GM12892 (cell line): ENCODE results near the gene PJVK.
A peak's percentile ranks its signal among the peaks of the same experiment; 100 is the strongest.
"Not testable (repeated sequence)": the region's sequence is repeated elsewhere in the genome, so short reads cannot be mapped to it uniquely, and the experiment has no call there.

ENCODE experiments used
- DNase-seq: peaks from one replicate; pipeline ENCODE4 v3.0.0; 2011; ENCODE audit not compliant: insufficient read length
- FAIRE-seq: peaks from 2 replicates; lab custom pipeline; 2011; peaks lifted over from hg19 to GRCh38; lab: Jason Lieb, UNC
- POLR2A ChIP-seq: IDR thresholded peaks from 2 replicates; pipeline ENCODE4 v1.6.1; 2011; ENCODE audit warnings: low read depth, low read length, control low read depth
- POLR2AphosphoS5 ChIP-seq: IDR thresholded peaks from 2 replicates; pipeline ENCODE4 v1.6.1; 2011; ENCODE audit warnings: low read depth, low read length, control low read depth
- TAF1 ChIP-seq: IDR thresholded peaks from 2 replicates; pipeline ENCODE4 v1.6.1; 2011; ENCODE audit warnings: low read depth, mild to moderate bottlenecking, control low read depth, low read length, borderline replicate concordance

The PJVK gene

GRCh38 chr2:178449700-178450523, 1.3 kb upstream of the PJVK start:
- FAIRE-seq: no peak
- TF ChIP-seq POLR2A (no peak), TAF1 (no peak), POLR2AphosphoS5 (no peak)
- no peak for DNase-seq

- no peak for FAIRE-seq
- TF ChIP-seq POLR2AphosphoS5: no peak
- 0 out of 2 replicates have a peak, but pooled peaks have one; percentile 44 for TF ChIP-seq TAF1
- peak; percentile 29; the same call in 1 of the 2 replicates for TF ChIP-seq POLR2A
- no peak for DNase-seq
Observed at GRCh38 chr2:178450524-178450773, 729 bp upstream of the PJVK start.

GRCh38 chr2:178452334-178452733, 1.2 kb downstream of the PJVK start:
- no peak for FAIRE-seq
- TF ChIP-seq TAF1: no peak
- TF ChIP-seq POLR2A: no peak
- no peak for TF ChIP-seq POLR2AphosphoS5

GRCh38 chr2:178452870-178453269, 1.7 kb downstream of the PJVK start:
- DNase-seq: no peak
- no peak for FAIRE-seq
- TF ChIP-seq POLR2A: no peak
- TF ChIP-seq TAF1: no peak
- TF ChIP-seq POLR2AphosphoS5: no peak

More at GRCh38 chr2:178452334-178452733, 1.2 kb downstream of the PJVK start:
- DNase-seq: no peak

GRCh38 chr2:178455947-178456346, 4.8 kb downstream of the PJVK start:
- no peak for FAIRE-seq
- no peak for DNase-seq

GRCh38 chr2:178457390-178457886, 6.3 kb downstream of the PJVK start:
- no peak for FAIRE-seq
- TF ChIP-seq POLR2AphosphoS5: no peak
- TF ChIP-seq POLR2A: no peak
- no peak for TF ChIP-seq TAF1
- DNase-seq: no peak

More at GRCh38 chr2:178455947-178456346, 4.8 kb downstream of the PJVK start:
- no peak for TF ChIP-seq POLR2A
- TF ChIP-seq TAF1: no peak
- no peak for TF ChIP-seq POLR2AphosphoS5

DNA sequence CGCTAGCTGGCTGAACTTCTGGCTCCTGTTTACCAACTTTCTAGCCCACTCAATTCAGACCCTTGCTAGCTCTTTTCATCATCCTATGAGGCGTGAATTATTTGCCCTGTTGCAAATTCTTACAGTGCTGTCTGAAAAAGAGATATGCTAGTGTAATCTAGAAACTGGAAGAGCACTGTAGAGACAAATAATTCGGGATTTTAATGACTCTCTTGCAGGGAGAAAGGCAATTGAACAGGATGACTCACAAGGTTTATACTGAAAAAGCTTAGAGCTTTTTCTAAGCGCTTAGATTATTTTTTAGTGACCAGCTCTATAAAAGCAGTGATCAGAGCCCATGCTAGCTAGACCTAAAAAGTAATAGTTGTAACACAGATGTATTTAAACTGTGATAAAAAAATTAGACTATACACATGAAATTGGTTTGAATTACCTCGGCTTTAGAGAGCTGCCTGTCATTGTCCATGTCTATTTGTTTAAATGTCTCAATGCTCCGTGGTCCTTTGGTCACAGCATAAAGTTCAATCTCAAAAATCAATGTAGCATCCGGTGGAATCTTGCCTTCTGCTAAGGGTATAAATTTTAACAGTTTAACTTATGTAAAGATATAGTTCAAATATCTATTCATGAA, 18.2 kb downstream of the PJVK start:
- no peak for DNase-seq
- no peak for FAIRE-seq

DNA sequence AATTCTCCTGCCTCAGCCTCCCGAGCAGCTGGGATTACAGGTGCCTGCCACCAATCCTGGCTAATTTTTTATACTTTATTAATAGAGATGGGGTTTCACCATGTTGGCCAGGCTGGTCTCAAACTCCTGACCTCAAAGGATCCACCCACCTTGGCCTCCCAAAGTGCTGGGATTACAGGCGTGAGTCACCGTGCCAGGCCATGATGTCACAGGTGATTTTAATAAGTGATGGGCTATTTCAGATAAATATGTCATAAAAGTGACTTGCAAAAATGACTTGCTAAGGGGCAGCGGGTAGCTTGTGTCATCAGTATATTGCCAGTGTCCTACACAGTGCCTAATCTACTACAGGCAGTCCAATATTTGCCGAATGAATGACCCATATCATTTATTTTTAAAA, 20.1 kb downstream of the PJVK start:
- not testable (repeated sequence) for FAIRE-seq, DNase-seq

More for the DNA sequence above, 18.2 kb downstream of the PJVK start:
- no peak for TF ChIP-seq TAF1
- no peak for TF ChIP-seq POLR2AphosphoS5
- TF ChIP-seq POLR2A: no peak

DNA sequence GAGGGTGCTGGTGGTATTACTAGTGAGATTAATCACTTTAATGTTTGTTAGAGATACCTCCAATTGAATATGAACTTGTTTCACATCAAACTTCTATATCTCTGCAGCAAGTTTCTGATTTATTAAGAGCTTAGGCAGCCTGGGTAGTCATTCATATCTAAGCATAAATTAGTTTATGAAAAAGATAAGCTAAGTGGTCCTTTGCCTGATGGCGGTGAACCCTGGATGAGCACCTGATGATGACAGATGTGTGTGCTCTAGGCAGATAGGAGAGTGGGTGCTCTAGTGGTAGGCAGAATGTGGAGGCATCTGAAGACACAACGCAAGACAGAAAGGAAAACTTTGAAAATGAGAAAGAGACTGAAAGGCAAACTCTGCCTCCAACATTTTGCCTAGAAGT, 22.2 kb downstream of the PJVK start:
- TF ChIP-seq POLR2A (no peak), TAF1 (no peak), POLR2AphosphoS5 (no peak)
- FAIRE-seq (no peak), DNase-seq (no peak)

GRCh38 chr2:178473931-178474330, 22.8 kb downstream of the PJVK start:
- FAIRE-seq (no peak), DNase-seq (no peak)
- TF ChIP-seq TAF1 (no peak), POLR2A (no peak), POLR2AphosphoS5 (no peak)

DNA sequence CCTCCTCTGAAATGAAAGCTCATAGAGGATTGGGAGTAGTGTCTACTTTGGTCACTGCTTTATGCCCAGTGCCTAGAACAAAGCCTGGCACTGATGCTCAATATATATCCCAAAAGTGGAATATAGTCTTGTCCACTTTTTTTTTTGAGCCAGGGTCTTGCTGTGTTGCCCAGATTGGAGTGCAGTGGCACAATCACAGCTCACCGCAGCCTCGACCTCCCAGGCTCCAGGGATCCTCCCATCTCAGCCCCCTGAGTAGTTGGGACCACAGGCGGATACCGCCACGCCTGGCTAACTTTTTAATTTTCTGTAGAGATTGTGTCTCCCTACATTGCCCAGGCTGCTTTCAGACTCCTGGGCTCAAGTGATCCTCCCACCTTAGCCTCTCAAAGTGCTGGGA, 23.4 kb downstream of the PJVK start:
- FAIRE-seq (no peak), DNase-seq (no peak)
- TF ChIP-seq TAF1 (no peak), POLR2AphosphoS5 (no peak), POLR2A (no peak)

DNA sequence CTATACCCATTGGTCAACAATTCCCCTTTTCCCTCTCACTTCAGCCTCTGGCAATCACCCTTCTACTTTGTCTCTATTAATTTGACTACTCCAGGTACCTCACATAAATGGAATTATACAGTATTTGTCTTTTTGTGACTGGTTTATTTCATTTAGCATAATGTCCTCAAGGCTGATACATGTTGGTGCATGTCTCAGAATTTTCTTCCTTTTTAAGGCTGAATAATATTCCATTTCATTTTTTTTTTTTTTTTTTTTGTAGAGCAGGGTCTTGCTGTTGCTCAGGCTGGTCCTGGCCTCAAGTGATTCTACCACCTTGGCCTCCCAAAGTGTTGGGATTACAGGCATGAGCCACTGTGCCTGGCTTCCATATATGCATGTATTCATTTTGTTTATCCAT, 25.3 kb downstream of the PJVK start:
- TF ChIP-seq POLR2AphosphoS5: no peak
- TF ChIP-seq TAF1: no peak
- TF ChIP-seq POLR2A: no peak
- no peak for DNase-seq
- no peak for FAIRE-seq
